Astrocyte (in vitro differentiated cells and primary cell): ENCODE results near the gene POU2F1. TPM values are rescaled to one million over a fixed set of nuclear protein-coding genes. Genes with fewer than 3 reads are reported as not detected.
A peak's percentile ranks its signal among the peaks of the same experiment; 100 is the strongest.

Source experiments
- DNase-seq: peaks from one replicate; pipeline ENCODE4 v3.0.0-alpha.2; 2010; ENCODE audit warnings: low read depth
- FAIRE-seq: peaks from 2 replicates; lab custom pipeline; 2011; peaks lifted over from hg19 to GRCh38; lab: Jason Lieb, UNC
- H2AFZ ChIP-seq: 2 replicates; pipeline ENCODE4 v1.6.0; 2012; ENCODE audit warnings: low read depth, low read length, inconsistent platforms
- H3K27ac ChIP-seq: 2 replicates; pipeline ENCODE4 v1.5.1; 2011; ENCODE audit warnings: low read depth, low read length, inconsistent platforms
- H3K27me3 ChIP-seq: 2 replicates; pipeline ENCODE4 v1.6.0; 2011; ENCODE audit warnings: low read length, inconsistent platforms; ENCODE audit not compliant: insufficient read depth
- H3K36me3 ChIP-seq: 2 replicates; pipeline ENCODE4 v1.5.1; 2011; ENCODE audit warnings: low read length, inconsistent platforms; ENCODE audit not compliant: insufficient read depth
- H3K4me1 ChIP-seq: 2 replicates; pipeline ENCODE4 v1.5.1; 2011; ENCODE audit warnings: low read length, inconsistent platforms; ENCODE audit not compliant: insufficient read depth
- H3K4me2 ChIP-seq: 2 replicates; pipeline ENCODE4 v1.6.0; 2012; ENCODE audit warnings: low read length, inconsistent platforms
- H3K4me3 ChIP-seq: 2 replicates; pipeline ENCODE4 v1.5.1; 2011; ENCODE audit warnings: low read depth, mild to moderate bottlenecking, low read length, inconsistent platforms; ENCODE audit not compliant: insufficient read depth
- H3K79me2 ChIP-seq: 2 replicates; pipeline ENCODE4 v1.6.0; 2012; ENCODE audit warnings: mild to moderate bottlenecking, low read length, inconsistent platforms; ENCODE audit not compliant: insufficient read depth
- H3K9ac ChIP-seq: 2 replicates; pipeline ENCODE4 v1.6.0; 2012; ENCODE audit warnings: mild to moderate bottlenecking, low read length, inconsistent platforms
- H3K9me3 ChIP-seq: 2 replicates; pipeline ENCODE4 v1.5.1; 2012; ENCODE audit warnings: low read depth, mild to moderate bottlenecking, low read length, inconsistent platforms; ENCODE audit not compliant: insufficient read depth
- H4K20me1 ChIP-seq: 2 replicates; pipeline ENCODE4 v1.6.0; 2012; ENCODE audit warnings: low read length, inconsistent platforms; ENCODE audit not compliant: insufficient read depth
- H3K27ac Mint-ChIP-seq: one replicate; pipeline ENCODE4 v1.8.0; 2021; ENCODE audit warnings: mild to moderate bottlenecking, mixed read lengths; ENCODE audit not compliant: unreplicated experiment
- H3K27me3 Mint-ChIP-seq: one replicate; pipeline ENCODE4 v1.8.0; 2021; ENCODE audit warnings: low read depth, mixed read lengths; ENCODE audit not compliant: unreplicated experiment
- H3K36me3 Mint-ChIP-seq: one replicate; pipeline ENCODE4 v1.8.0; 2021; ENCODE audit warnings: low read depth, mixed read lengths; ENCODE audit not compliant: unreplicated experiment
- H3K4me1 Mint-ChIP-seq: one replicate; pipeline ENCODE4 v1.8.0; 2021; ENCODE audit warnings: low read depth, mixed read lengths; ENCODE audit not compliant: unreplicated experiment
- H3K4me3 Mint-ChIP-seq: one replicate; pipeline ENCODE4 v1.8.0; 2021; ENCODE audit warnings: mild to moderate bottlenecking, moderate library complexity, mixed read lengths; ENCODE audit not compliant: unreplicated experiment
- H3K9me3 Mint-ChIP-seq: one replicate; pipeline ENCODE4 v1.8.0; 2021; ENCODE audit warnings: mild to moderate bottlenecking, mixed read lengths; ENCODE audit not compliant: unreplicated experiment
- EZH2 ChIP-seq: IDR thresholded peaks from 2 replicates; pipeline ENCODE4 v1.6.1; 2012; ENCODE audit warnings: mild to moderate bottlenecking, low read length, inconsistent platforms; ENCODE audit not compliant: insufficient read depth
- total RNA-seq: library from RNA; stranded (reverse); gene quantifications from 2 replicates; pipeline ENCODE4 v1.2.1, GENCODE V29; 2021
- TF ChIP-seq, protein P1 (sequence below): IDR thresholded peaks from 2 replicates; pipeline ENCODE4 v1.5.1; 2011; ENCODE audit warnings: low read depth, mild to moderate bottlenecking, inconsistent platforms, low read length, moderate library complexity; ENCODE audit not compliant: insufficient read depth

The POU2F1 gene
- total RNA-seq, 1 donor from 2014 or later = 21.7 TPM

DNA sequence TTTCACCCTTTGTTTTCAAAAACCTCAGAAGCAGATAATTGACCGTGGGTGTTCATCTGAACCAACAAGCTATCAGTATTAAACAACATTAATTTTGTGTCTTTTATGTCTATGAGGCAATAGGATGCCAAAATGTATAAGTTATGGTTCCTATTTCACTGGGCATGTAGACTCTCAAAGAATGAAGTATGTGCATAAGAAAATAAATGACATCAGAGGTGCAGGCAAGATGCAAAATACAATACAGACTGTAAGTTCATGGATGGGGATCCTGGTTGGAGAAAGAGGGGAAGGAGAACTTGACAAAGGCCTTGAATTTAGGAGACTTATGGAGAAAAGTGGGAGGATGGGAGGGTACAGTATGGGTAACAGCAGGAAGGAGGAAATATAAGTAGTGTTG, 23.4 kb upstream of the POU2F1 start:
- FAIRE-seq = no peak

DNA sequence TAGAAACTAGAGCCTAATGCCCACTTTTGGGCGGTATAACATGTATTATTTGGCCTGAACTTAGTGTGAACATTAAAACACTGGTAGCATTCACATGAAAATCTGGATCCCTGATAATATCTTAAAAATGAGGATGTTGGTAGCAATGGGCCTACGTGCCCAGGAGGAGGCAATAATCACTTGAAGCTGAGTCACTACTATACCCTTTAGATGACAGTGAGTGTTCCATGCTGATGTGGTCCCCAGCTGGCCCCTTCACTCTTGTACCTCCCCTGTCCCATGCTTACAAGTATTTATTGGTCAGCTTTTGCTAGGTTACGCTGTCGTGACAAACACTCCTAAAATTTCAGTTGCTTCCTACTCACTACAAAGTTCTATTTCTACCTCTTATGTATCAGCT, 23.0 kb upstream of the POU2F1 start:
- Mint-ChIP-seq H3K9me3 (peaks cover 2% of the 10 kb centered on the region), H3K4me1 (peaks cover 33% of the 10 kb centered on the region), H3K27me3 (no peaks in the 10 kb centered on the region), H3K4me3 (no peak overlapping the region), H3K27ac (no peak overlapping the region), H3K36me3 (no peaks in the 10 kb centered on the region)
- no peak overlapping the region for H3K4me2 ChIP-seq
- H3K4me1 ChIP-seq = peaks cover 12% of the 10 kb centered on the region
- H2AFZ ChIP-seq = no peak overlapping the region
- H3K4me3 ChIP-seq = no peak overlapping the region
- no peak overlapping the region for H3K9ac ChIP-seq
- FAIRE-seq = no peak
- no peaks in the 10 kb centered on the region for H4K20me1 ChIP-seq
- H3K27me3 ChIP-seq = no peaks in the 10 kb centered on the region
- no peak overlapping the region for H3K27ac ChIP-seq
- no peaks in the 10 kb centered on the region for H3K79me2 ChIP-seq
- TF ChIP-seq, protein P1, sequence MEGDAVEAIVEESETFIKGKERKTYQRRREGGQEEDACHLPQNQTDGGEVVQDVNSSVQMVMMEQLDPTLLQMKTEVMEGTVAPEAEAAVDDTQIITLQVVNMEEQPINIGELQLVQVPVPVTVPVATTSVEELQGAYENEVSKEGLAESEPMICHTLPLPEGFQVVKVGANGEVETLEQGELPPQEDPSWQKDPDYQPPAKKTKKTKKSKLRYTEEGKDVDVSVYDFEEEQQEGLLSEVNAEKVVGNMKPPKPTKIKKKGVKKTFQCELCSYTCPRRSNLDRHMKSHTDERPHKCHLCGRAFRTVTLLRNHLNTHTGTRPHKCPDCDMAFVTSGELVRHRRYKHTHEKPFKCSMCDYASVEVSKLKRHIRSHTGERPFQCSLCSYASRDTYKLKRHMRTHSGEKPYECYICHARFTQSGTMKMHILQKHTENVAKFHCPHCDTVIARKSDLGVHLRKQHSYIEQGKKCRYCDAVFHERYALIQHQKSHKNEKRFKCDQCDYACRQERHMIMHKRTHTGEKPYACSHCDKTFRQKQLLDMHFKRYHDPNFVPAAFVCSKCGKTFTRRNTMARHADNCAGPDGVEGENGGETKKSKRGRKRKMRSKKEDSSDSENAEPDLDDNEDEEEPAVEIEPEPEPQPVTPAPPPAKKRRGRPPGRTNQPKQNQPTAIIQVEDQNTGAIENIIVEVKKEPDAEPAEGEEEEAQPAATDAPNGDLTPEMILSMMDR = no peak
- TF ChIP-seq EZH2 = no peak
- no peaks in the 10 kb centered on the region for H3K36me3 ChIP-seq
- H3K9me3 ChIP-seq = no peaks in the 10 kb centered on the region
- DNase-seq = no peak

More for the DNA sequence above, 23.4 kb upstream of the POU2F1 start:
- H3K4me1 ChIP-seq = peaks cover 12% of the 10 kb centered on the region
- Mint-ChIP-seq H3K4me1 (peaks cover 33% of the 10 kb centered on the region), H3K27ac (no peak overlapping the region), H3K36me3 (no peaks in the 10 kb centered on the region), H3K4me3 (no peak overlapping the region), H3K9me3 (peaks cover 2% of the 10 kb centered on the region), H3K27me3 (no peaks in the 10 kb centered on the region)
- no peaks in the 10 kb centered on the region for H3K27me3 ChIP-seq
- H3K4me2 ChIP-seq = peak overlapping the region; percentile 14
- H3K79me2 ChIP-seq = no peaks in the 10 kb centered on the region
- no peaks in the 10 kb centered on the region for H4K20me1 ChIP-seq
- H3K9me3 ChIP-seq = no peaks in the 10 kb centered on the region
- TF ChIP-seq, protein P1 = no peak
- TF ChIP-seq EZH2 = no peak
- DNase-seq = no peak
- no peak overlapping the region for H3K4me3 ChIP-seq
- no peak overlapping the region for H3K27ac ChIP-seq
- H3K9ac ChIP-seq = no peak overlapping the region
- H3K36me3 ChIP-seq = no peaks in the 10 kb centered on the region
- no peak overlapping the region for H2AFZ ChIP-seq

DNA sequence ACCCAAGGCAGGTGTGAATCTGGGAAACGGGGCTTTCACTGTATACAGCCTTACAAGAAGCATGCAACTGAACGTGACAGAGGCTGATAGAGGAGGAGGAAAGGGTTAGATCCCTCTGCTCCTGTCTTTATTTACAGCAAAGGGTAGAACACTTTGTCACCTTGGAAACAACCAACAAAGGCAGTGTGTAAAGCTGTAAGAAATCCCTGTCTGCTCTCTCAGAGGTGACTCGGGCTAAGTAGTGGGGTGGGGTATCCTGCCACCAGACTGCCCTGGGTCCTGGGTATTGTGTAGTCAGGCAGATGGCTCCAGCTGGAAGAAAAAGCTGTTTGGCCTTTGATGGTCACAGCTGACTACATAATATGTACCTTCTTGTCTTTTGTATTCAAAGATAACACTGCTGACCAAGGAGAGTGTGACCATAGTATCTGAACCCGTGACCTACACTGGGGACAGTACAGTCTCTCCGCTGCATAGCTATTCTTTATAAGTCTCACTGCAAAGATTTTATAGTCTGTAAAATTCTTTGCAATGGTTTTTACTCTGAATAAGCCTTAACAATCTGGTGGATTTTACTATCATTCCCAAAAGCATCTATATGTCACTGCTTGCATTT, 22.1 kb upstream of the POU2F1 start:
- no peaks in the 10 kb centered on the region for H3K36me3 Mint-ChIP-seq
- H3K79me2 ChIP-seq = no peaks in the 10 kb centered on the region
- H3K36me3 ChIP-seq = no peaks in the 10 kb centered on the region
- no peak overlapping the region for H3K4me2 ChIP-seq
- H3K4me1 Mint-ChIP-seq = peaks cover 31% of the 10 kb centered on the region
- no peak overlapping the region for H3K4me3 Mint-ChIP-seq
- H3K27me3 Mint-ChIP-seq = no peaks in the 10 kb centered on the region
- no peak overlapping the region for H3K4me3 ChIP-seq
- H3K9me3 ChIP-seq = no peaks in the 10 kb centered on the region
- FAIRE-seq (no peak), DNase-seq (no peak)
- no peak overlapping the region for H3K27ac ChIP-seq
- peaks cover 2% of the 10 kb centered on the region for H3K9me3 Mint-ChIP-seq
- no peak overlapping the region for H2AFZ ChIP-seq
- H4K20me1 ChIP-seq = no peaks in the 10 kb centered on the region
- H3K27me3 ChIP-seq = no peaks in the 10 kb centered on the region
- TF ChIP-seq, protein P1 = no peak
- no peak for TF ChIP-seq EZH2
- no peak overlapping the region for H3K27ac Mint-ChIP-seq
- H3K4me1 ChIP-seq = peaks cover 12% of the 10 kb centered on the region
- H3K9ac ChIP-seq = no peak overlapping the region
